DND-41 (cell line): Measurements from ENCODE around the gene CLMN.

Experiments used
- CTCF ChIP-seq: IDR thresholded peaks from 2 replicates; pipeline ENCODE4 v1.5.1; 2012; ENCODE audit warnings: borderline replicate concordance, low read length, moderate library complexity, mild to moderate bottlenecking; ENCODE audit not compliant: poor library complexity, severe bottlenecking; ENCODE audit errors: extremely low read depth
- EZH2 ChIP-seq: IDR thresholded peaks from 3 replicates; pipeline ENCODE4 v1.6.1; 2012; ENCODE audit warnings: borderline replicate concordance, low read depth, mild to moderate bottlenecking, moderate library complexity, low read length, inconsistent platforms; ENCODE audit not compliant: severe bottlenecking

- TF ChIP-seq CTCF, result no peak
- no peak for TF ChIP-seq EZH2
These were observed 32.8 kb upstream of the CLMN start for GRCh38 chr14:95352481-95352880.
